MM.1S (cell line): ENCODE data around the gene PZP.

ENCODE experiments used
- EZH2phosphoT487 ChIP-seq: fragments of 300-600 bp; sonication (generic); IDR thresholded peaks from 2 replicates; pipeline ENCODE4 v1.6.1; 2018; ENCODE audit warnings: antibody characterized with exemption, low read length
- TF ChIP-seq, protein P1 (sequence below): fragments of 300-600 bp; sonication (generic); IDR thresholded peaks from 2 replicates; pipeline ENCODE4 v1.5.1; 2016; ENCODE audit warnings: antibody characterized with exemption, low read length, mixed read lengths

DNA sequence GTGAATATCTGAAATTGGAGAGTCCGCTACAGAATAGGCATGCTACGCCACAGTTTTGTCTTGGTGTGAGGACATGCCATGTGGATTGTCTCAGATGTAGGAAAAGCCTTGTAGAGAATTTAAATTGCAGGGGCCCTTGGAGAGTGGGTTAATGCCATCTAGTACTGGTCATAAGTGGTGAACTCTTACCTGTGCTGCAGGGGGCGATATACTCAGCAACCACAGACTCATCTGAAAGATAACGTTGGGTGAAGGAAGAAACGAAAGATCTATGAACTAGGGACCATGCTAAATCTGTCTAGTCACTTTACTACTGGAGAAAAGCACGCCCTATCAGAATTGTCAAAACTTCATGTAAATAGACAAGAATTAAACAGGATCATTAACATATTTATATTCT, 58.8 kb downstream of the PZP start:
- TF ChIP-seq, protein P1, sequence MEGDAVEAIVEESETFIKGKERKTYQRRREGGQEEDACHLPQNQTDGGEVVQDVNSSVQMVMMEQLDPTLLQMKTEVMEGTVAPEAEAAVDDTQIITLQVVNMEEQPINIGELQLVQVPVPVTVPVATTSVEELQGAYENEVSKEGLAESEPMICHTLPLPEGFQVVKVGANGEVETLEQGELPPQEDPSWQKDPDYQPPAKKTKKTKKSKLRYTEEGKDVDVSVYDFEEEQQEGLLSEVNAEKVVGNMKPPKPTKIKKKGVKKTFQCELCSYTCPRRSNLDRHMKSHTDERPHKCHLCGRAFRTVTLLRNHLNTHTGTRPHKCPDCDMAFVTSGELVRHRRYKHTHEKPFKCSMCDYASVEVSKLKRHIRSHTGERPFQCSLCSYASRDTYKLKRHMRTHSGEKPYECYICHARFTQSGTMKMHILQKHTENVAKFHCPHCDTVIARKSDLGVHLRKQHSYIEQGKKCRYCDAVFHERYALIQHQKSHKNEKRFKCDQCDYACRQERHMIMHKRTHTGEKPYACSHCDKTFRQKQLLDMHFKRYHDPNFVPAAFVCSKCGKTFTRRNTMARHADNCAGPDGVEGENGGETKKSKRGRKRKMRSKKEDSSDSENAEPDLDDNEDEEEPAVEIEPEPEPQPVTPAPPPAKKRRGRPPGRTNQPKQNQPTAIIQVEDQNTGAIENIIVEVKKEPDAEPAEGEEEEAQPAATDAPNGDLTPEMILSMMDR, result peak; percentile 18; the same call in 1 of the 2 replicates
- no peak for TF ChIP-seq EZH2phosphoT487
